Measurements from ENCODE around the gene PRIMA1.

DNA sequence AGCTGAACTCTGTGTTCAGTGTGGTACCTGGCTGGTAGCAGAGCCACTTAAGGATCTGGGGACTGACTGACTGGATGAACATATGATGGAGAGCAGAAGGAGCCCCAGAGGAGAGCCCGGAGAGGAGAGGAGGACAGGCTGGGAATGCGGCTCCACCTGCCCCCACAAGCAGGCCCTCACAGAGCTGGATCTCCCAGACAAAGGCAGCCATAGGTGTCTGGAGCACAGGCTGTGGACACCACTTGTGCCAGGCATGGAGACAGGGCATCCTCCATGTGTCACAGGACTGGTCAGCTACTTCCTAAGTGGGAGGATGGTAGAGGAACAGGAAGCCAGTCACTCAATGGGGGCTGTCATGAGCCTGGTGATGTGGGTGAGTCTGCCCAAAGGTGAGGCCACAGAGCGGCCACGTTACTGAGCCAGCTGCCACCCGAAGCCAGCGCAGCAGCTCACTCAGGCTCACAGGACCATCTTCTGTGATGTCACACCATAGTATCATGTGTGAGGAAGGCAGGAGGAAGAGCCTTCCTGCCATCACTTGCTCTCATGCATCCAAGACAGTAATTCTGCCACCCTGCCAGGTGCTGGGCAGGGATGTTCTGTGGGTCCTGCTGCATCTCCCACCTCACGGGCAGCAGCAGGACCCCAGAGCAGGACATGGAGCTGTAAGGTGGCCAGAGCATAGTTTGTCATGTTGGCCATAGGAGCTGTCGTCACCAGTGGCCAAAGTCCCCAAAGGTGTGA is 72.1 kb downstream of the PRIMA1 start:
- TF ChIP-seq POLR2AphosphoS5 (IDR thresholded peaks at IDR 0.05; ENCODE audit: borderline replicate concordance, low read depth, low read length) (no peak), EZH2 (IDR thresholded peaks at IDR 0.05) (no peak), FOXP2 (optimal IDR thresholded peaks at IDR 0.05; ENCODE audit: control extremely low read depth, extremely low read length, insufficient read depth) (no peak)
